ENCODE results near the gene EFNA5.

EFNA5 gene

GRCh38 chr5:107670932-107671741, at the start of gene EFNA5:
Gene EFNA5, minus strand, starts transcription at chr5:107670937.
- no peak for DNase-seq

DNA sequence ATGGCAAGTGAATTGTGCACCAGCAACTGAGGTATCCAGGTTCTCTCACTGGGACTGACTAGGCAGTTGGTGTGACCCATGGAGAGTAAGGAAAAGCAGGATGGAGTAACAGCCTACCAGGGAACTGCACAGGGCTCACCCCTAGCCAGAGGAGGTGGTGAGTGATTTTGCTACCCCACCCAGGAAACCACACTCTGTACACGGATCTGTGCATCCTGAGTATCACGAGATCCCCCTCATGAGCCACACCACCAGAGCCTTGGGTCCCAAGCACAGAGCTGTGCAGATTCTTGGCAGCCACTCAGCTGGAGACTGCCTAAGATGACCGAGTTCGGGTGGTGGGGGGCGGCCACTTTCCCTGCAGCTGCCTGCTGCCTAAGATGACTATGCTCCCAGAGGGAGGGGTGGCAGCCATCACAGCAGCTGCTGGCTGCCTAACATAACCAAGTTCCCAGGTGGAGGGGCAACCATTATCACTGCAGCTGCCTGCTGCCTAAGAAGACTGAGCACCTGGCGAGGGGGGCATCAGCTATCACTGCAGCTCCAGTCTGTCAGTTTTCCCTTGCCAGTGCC, 48.4 kb upstream of the EFNA5 start:
- DNase-seq = no peak

- no peak for DNase-seq
These were observed 47.1 kb upstream of the EFNA5 start for GRCh38 chr5:107717816-107718215.

DNA sequence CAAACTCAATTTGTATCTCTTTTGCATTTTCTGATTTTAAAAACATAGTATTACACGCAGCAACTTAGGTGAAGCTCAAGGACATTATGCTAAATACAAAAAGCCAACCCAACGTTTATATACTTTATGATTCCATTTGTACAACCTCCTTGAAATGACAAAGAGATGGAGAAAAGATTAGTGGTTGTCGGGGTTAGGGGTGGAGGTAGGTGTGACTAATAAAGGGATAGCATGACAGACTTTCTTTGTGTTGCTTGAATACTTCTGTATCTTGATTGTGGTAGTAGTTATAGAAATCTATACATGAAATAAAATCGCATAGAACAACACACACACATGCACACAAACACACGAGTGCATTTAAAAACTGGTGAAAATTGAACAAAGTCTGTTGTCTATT, 42.5 kb upstream of the EFNA5 start:
- no peak for DNase-seq

DNA sequence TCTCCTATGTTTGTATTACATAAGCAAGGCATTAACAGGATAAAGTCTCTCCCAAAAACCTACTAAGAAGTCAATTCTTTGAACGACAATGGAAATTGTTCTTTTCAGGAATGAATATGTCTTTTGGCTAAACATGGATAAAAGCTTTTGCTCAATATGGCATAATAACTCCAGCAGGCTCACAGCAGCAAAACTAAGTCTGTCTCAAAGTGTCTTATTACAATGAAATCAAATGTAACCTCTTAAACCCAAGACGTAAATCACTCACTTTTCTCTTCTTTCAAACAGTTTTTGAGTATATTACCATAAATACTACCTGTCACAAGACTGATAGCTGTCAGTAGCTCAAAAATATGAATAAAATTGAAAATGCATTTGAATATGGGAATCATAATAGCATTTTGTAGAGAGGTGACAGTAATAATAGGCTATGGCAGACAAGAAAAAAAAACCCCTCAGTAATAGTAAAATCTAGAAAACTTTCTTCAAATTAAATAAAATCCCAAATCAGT, 41.7 kb upstream of the EFNA5 start:
- no peak for DNase-seq

- no peak for DNase-seq
These were observed 34.8 kb upstream of the EFNA5 start for GRCh38 chr5:107705402-107706014.

GRCh38 chr5:107704681-107705401, 34.1 kb upstream of the EFNA5 start:
- no peak for DNase-seq

GRCh38 chr5:107700481-107700880, 29.7 kb upstream of the EFNA5 start:
- no peak for DNase-seq

- no peak for DNase-seq
These were observed 28.7 kb upstream of the EFNA5 start for GRCh38 chr5:107699425-107699824.

GRCh38 chr5:107698286-107698685, 27.5 kb upstream of the EFNA5 start:
- DNase-seq = no peak

DNA sequence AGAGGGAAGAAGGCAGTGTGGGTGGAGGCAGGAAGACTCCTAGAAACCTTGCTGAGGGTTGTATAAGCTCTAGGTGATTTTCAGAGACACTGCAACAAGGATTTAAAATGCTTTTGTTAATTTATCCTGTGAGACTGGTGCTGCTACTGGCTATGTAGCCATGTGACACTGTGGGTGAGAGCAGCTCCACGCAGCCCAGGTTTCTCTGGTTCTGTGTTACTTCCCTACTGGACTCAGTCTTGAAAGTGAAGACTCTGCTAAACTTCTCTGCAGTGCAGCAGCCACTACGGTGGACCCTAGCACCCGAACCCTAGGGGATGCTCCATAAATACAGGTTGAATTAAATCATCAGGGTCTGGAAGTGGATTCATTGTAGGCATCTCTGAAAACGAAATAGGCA, 25.8 kb upstream of the EFNA5 start:
- DNase-seq = no peak

DNA sequence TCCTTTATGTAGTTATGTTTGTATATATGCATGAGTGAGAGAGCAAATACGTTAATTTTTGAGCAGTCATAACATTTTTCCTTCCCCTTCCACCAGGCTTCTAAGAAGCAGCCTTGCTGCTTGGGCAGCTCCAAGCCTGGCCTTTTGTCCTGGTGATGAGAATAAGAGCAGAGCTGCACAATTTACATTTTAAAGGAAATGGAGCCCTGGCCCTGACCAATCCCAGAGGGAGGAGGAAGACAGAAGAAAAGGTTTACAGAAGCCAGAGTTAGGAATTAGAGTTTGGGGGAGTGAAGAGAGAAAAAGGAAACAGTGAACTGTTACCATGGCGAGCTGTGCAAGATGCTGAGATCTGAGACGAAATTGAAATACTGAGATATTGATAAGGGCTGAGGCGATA, 25.3 kb upstream of the EFNA5 start:
- DNase-seq = no peak

DNA sequence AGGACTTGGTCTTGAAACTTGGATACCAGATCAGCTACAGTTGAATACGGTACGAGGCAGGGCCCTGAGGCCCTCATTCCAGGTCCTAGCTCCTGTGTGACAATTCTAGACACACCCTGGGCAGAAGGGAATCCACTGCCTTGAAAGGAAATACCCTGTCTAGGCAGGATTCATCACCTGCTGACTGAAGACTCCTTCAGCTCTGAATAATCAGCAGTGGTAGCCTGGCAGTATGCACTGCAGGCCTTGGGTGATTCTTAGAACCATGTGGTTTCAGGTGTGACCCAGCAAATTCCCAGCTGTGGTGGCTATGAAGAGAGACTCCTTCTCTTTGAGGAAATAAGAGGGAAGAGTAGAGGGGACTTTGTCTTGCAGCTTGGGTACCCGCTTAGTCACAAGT, 17.2 kb upstream of the EFNA5 start:
- DNase-seq = no peak

DNA sequence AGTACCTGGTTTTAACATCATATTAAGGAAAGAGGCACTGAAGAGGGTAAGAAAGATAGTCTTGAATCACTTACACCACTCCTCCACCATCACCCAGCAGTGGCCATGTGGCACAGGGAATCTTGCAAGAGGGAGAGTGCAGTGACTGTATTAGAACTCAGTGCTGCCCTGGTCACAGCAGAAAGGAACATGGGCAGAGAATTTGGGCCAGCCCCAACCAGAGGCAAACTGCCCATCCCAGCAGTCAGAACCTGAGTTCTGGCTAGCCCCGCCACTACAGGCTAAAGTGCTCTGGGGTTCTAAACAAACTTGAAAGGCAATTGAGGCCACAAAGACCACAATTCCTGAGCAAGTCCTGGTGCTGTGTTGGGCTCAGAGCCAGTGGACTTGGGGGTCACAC, 16.7 kb upstream of the EFNA5 start:
- DNase-seq = no peak

DNA sequence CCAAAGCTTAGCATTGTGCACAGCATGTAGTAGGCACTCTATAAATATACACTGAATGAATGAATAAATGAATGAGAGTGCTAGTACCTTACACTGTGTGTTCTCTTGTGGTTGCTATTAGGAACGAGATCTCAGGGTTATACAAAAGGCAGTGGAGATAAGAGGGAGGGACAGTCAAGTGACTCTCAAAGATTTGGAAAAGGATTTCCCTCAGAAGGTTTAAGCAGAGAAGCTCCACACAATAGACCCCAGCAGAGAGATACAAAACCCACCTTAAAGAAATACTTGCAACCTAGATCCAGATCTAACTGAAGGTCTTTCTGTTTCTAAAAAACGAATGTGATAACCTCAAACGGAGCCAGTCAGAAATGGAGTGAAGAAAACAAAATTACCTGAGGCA, 11.8 kb upstream of the EFNA5 start:
- no peak for DNase-seq

DNA sequence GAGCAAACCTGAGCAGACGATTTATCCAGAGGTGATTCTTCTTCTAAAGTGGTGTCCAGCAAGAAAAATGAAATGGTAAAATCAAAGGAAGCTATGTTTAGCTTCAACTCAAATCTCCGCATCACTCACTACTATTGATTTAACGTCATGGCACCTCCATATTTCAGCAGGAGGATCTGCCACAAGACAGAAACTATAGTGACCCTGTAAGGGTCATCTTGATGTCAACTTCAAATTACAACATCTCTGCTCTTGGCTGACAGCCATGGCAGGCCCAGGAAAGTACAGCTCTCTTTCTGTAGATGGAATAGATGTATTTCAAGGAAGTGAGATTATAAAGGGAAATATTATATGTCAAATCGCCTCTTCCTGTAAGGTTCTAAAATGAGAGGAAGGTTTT, 10.1 kb upstream of the EFNA5 start:
- DNase-seq = no peak

- no peak for DNase-seq
These were observed 9.4 kb upstream of the EFNA5 start for GRCh38 chr5:107680099-107680498.

DNA sequence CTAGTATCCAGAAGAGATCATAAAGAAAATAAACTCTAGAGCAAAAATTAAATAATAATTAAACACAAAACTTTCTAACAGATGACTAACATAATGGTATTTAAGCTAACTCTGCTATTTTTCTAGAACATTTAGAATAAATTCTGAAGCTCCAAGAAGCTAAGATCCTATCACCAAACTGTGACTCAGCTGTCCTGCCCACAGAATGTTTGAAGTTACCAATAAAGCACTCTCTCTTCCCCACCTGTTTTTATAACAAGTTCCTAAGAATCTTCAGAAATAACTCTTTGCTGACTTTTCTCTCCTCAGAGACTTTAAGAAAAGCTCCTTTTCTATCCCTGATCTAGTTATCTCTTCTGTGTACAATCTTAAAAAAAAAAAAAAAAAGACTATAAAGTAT, 6.0 kb upstream of the EFNA5 start:
- no peak for DNase-seq

DNA sequence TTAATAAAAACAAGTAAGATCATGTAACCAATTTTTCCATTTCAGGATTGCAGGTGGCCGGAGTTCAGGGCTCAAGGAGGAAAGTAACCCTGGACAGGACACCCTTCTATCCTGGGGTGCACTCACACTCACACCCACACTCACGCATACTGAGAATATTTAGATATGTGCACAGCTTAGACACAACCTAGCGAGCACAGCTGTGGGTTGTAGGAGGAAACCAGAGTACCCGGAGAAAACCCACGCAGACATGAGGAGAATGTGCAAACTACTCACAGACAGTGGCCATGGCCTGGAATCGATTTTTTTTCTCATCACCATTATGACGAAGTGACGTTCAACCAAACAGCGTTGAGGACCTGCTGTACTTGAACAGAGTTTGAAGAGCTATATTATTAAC, 4.5 kb upstream of the EFNA5 start:
- no peak for DNase-seq

DNA sequence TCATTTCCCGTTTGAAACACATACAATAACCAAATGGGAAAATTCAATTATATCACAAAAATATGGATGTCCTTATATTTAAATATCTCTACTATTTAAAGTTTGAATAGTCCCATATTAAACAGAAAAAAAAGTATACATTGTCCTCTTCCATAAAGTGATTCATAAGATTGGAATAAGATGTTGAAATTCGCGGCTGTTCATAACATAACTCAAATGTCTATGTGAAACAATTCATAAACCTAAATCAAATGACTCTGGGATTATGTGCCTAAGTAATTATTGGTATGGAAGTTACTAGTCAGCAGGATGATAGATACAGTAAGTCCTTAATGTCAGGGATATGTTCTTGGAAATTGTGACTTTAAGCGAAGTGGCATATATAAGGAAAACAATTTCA, 3.9 kb upstream of the EFNA5 start:
- no peak for DNase-seq

DNA sequence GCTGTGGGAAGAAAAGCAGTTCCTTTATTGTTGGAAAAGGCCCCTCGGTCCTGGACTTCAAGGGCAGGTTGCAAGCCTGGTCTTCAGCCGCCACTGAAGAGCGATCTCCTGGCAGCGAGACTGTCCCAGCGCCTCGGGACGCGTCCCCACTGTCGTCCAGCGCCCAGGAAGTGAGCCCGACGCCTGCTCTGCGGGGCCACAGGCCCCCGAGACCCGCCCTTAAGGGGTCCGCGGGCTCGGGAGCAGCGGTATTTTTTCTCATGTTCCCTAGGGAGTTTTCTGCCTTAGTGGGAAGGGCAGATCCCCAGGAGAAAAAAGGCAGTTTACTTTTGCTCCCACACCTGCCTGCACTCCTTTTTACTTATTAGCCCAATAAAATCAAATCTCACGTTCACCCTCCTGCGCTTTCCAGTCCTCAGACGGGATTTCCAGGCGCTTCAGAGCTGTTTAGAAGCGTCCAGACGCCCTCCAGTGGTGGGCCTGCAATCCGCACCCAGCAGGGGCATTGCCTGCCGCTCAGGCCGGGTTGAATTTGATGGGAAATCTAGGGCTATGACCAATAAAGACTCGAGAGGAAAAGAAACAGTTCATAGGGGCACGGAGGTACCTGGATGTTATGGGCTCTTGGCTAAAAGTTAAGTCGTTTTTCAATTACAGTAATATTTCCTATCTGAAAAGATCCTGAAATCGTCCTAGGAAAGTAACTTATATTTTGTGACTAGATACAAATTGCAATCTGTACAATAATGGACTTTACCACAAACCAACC, 2.8 kb upstream of the EFNA5 start:
- DNase-seq = peak; percentile 60

- no peak for DNase-seq
These were observed 2.3 kb upstream of the EFNA5 start for GRCh38 chr5:107673039-107673367.

Measured in NCI-H1436 treated with DMSO at 0.1 percent for 48 hours (cell line).